ENCODE results near the gene OSBP2. TPM values are rescaled to one million over a fixed set of nuclear protein-coding genes. Genes with fewer than 3 reads are reported as not detected.

Gene OSBP2
- polyA plus RNA-seq, 2 of the 4 experiments (the other 2 are of a cell fraction) = 2.7 to 6.0 TPM

DNA sequence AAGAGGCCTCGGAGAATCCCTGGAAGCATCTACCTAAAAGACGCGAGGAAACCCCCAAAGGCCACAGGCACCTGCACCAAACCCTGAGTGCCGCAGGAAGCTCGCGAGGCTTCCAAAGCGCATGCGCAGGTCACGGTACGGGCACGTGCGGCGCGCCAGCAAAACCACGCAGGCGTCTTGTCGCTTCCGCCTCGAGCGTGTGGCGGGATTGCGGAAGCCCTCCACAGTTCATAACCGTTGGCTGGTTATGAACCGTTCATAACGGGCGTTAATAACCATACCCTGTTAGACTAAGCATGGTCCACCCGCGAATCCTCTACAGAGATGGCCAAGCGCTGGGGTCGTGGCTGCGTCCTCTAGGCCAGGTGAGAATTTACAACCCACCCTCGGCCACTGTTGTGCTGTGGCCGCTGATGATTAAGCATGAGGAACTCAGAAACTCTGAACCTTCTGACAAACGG, 227.5 kb downstream of the OSBP2 start:
- DNase-seq (ENCODE audit: low read depth in 1 of 2, low spot score in 1 of 2) = peak in 1 of 2 experiments; percentile 23
- ChIA-PET POLR2A (interaction anchor here (0.6 to 0.7 kb wide), 3 partner anchors 350 to 444 kb away, joined by 3 to 6 read pairs (median 4); no protein-coding TSS in a partner anchor), CTCF (interaction anchor here (0.6 to 9.6 kb wide), 9 partner anchors 9 to 162 kb away, joined by 3 to 138 read pairs (median 5); no protein-coding TSS in a partner anchor)
- Histone ChIP-seq H3K4me3 (no peak overlapping the region), H3K4me2 (no peak overlapping the region), H3K9me3 (no peaks in the 10 kb centered on the region), H3K4me1 (peaks cover 14% of the 10 kb centered on the region; the same call in 1 of the 3 replicates), H3K27ac (no peak overlapping the region)
- ATAC-seq = no peak
- TF ChIP-seq, protein P1, sequence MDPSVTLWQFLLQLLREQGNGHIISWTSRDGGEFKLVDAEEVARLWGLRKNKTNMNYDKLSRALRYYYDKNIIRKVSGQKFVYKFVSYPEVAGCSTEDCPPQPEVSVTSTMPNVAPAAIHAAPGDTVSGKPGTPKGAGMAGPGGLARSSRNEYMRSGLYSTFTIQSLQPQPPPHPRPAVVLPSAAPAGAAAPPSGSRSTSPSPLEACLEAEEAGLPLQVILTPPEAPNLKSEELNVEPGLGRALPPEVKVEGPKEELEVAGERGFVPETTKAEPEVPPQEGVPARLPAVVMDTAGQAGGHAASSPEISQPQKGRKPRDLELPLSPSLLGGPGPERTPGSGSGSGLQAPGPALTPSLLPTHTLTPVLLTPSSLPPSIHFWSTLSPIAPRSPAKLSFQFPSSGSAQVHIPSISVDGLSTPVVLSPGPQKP (IDR thresholded peaks at IDR 0.05; ENCODE audit: low read depth, low read length) = no peak
- no peak for TF ChIP-seq HEYL (CRISPR knock-in tag; IDR thresholded peaks at IDR 0.05)
- WGBS (ENCODE audit: missing lambda C conversion rate) = 81% methylated on average over 20 of the region's 34 CpGs
- FAIRE-seq = no peak

DNA sequence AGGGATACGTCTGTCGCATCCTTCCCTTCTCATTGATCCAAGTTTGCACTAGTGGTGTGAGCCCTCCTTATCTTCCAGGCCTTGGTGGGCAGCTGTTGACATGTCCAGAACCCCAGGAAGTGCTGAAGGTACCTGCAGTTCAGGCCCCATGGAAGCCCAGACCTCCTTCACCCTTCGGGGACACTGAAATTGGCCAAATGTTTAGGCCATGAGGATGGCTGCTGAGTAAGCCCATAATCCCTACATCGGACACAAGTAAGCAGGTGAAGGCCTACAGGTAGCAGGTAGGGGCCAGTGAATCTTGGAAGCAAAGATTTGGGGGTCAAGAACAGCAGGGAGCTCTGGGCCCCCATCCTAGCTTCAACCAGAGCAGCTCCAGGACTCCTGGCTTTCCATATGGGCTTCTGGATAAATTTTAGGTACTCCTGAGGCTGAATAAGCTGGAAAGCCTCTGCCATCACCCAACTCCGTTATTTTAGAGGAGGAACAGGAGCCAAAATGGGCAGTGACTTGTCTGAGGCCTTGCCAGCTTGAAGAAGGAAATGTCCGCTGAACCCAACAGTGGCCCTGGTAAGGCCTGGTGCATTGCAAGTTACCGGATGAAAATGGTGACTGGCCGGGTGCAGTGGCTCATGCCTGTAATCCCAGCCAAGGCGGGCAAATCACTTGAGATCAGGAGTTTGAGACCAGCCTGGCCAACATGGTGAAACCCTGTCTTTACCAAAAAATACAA, 228.7 kb downstream of the OSBP2 start:
- no peak overlapping the region for H3K27ac ChIP-seq
- TF ChIP-seq FOSL2 (IDR thresholded peaks at IDR 0.05) = no peak
- no peak for TF ChIP-seq FOSL2 (CRISPR knock-in tag; IDR thresholded peaks at IDR 0.05)
- TF ChIP-seq, protein P2, sequence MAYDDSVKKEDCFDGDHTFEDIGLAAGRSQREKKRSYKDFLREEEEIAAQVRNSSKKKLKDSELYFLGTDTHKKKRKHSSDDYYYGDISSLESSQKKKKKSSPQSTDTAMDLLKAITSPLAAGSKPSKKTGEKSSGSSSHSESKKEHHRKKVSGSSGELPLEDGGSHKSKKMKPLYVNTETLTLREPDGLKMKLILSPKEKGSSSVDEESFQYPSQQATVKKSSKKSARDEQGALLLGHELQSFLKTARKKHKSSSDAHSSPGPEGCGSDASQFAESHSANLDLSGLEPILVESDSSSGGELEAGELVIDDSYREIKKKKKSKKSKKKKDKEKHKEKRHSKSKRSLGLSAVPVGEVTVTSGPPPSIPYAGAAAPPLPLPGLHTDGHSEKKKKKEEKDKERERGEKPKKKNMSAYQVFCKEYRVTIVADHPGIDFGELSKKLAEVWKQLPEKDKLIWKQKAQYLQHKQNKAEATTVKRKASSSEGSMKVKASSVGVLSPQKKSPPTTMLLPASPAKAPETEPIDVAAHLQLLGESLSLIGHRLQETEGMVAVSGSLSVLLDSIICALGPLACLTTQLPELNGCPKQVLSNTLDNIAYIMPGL (CRISPR knock-in tag; IDR thresholded peaks at IDR 0.05; ENCODE audit: borderline replicate concordance) = no peak
- no peak for TF ChIP-seq EP300 (IDR thresholded peaks at IDR 0.05)
- no peak for TF ChIP-seq RARB (CRISPR knock-in tag; IDR thresholded peaks at IDR 0.05)
- TF ChIP-seq NFE2L2 (conservative IDR thresholded peaks at IDR 0.05; ENCODE audit: low read length) = no peak
- TF ChIP-seq CBX2 (IDR thresholded peaks at IDR 0.05; ENCODE audit: borderline replicate concordance, low read depth) = no peak
- TF ChIP-seq RFX5 (IDR thresholded peaks at IDR 0.05) = no peak
- TF ChIP-seq, protein P3, sequence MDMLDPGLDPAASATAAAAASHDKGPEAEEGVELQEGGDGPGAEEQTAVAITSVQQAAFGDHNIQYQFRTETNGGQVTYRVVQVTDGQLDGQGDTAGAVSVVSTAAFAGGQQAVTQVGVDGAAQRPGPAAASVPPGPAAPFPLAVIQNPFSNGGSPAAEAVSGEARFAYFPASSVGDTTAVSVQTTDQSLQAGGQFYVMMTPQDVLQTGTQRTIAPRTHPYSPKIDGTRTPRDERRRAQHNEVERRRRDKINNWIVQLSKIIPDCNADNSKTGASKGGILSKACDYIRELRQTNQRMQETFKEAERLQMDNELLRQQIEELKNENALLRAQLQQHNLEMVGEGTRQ (IDR thresholded peaks at IDR 0.05) = no peak
- TF ChIP-seq RNF2 (IDR thresholded peaks at IDR 0.05; ENCODE audit: borderline replicate concordance, low read depth) = no peak
- TF ChIP-seq, protein P4, sequence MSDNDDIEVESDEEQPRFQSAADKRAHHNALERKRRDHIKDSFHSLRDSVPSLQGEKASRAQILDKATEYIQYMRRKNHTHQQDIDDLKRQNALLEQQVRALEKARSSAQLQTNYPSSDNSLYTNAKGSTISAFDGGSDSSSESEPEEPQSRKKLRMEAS (IDR thresholded peaks at IDR 0.05) = no peak
- TF ChIP-seq EHF (CRISPR knock-in tag; IDR thresholded peaks at IDR 0.05) = no peak
- TF ChIP-seq, protein P1 (IDR thresholded peaks at IDR 0.05; ENCODE audit: low read depth, low read length) = no peak
- TF ChIP-seq, protein P5, sequence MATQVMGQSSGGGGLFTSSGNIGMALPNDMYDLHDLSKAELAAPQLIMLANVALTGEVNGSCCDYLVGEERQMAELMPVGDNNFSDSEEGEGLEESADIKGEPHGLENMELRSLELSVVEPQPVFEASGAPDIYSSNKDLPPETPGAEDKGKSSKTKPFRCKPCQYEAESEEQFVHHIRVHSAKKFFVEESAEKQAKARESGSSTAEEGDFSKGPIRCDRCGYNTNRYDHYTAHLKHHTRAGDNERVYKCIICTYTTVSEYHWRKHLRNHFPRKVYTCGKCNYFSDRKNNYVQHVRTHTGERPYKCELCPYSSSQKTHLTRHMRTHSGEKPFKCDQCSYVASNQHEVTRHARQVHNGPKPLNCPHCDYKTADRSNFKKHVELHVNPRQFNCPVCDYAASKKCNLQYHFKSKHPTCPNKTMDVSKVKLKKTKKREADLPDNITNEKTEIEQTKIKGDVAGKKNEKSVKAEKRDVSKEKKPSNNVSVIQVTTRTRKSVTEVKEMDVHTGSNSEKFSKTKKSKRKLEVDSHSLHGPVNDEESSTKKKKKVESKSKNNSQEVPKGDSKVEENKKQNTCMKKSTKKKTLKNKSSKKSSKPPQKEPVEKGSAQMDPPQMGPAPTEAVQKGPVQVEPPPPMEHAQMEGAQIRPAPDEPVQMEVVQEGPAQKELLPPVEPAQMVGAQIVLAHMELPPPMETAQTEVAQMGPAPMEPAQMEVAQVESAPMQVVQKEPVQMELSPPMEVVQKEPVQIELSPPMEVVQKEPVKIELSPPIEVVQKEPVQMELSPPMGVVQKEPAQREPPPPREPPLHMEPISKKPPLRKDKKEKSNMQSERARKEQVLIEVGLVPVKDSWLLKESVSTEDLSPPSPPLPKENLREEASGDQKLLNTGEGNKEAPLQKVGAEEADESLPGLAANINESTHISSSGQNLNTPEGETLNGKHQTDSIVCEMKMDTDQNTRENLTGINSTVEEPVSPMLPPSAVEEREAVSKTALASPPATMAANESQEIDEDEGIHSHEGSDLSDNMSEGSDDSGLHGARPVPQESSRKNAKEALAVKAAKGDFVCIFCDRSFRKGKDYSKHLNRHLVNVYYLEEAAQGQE (IDR thresholded peaks at IDR 0.05) = no peak
- no peak for TF ChIP-seq CBX8 (IDR thresholded peaks at IDR 0.05)
- no peak overlapping the region for H3K4me2 ChIP-seq
- no peaks in the 10 kb centered on the region for H3K9me3 ChIP-seq
- no peak for DNase-seq (ENCODE audit: low read depth in 1 of 2, low spot score in 1 of 2)
- peaks cover 14% of the 10 kb centered on the region; the same call in 1 of the 3 replicates for H3K4me1 ChIP-seq
- ATAC-seq = no peak
- ChIA-PET POLR2A (no interaction called here), CTCF (interaction anchor here (0.6 to 9.6 kb wide), 6 partner anchors 13 to 168 kb away, joined by 3 to 138 read pairs (median 4); no protein-coding TSS in a partner anchor)
- no peak for FAIRE-seq
- no peak overlapping the region for H3K4me3 ChIP-seq
- 93% methylated on average over 9 of the region's 9 CpGs for WGBS (ENCODE audit: missing lambda C conversion rate)

Measured in A549 (cell line).